Activated naive CD8-positive, alpha-beta T cell treated with anti-CD3 and anti-CD28 coated beads, Interleukin-2, amount 50 U/mL, for 24 hours (primary cell): ENCODE data around the gene AFF3.
"Not testable (repeated sequence)": the region's sequence is repeated elsewhere in the genome, so short reads cannot be mapped to it uniquely, and the experiment has no call there.

Experiments used
- ATAC-seq: fragments of 150-1000 bp; cut with Tn5 transposase; one replicate; pipeline ENCODE4 v1.10.0; 2021
- DNase-seq: peaks from one replicate; pipeline ENCODE4 v3.0.0; 2021
- H3K27ac Mint-ChIP-seq: one replicate; pipeline ENCODE4 v1.8.0; 2021; ENCODE audit warnings: mild to moderate bottlenecking, mixed read lengths
- H3K27me3 Mint-ChIP-seq: one replicate; pipeline ENCODE4 v1.8.0; 2021; ENCODE audit warnings: mixed read lengths
- H3K36me3 Mint-ChIP-seq: one replicate; pipeline ENCODE4 v1.8.0; 2021; ENCODE audit warnings: low read depth, mixed read lengths
- H3K4me1 Mint-ChIP-seq: one replicate; pipeline ENCODE4 v1.8.0; 2021; ENCODE audit warnings: mixed read lengths
- H3K4me3 Mint-ChIP-seq: one replicate; pipeline ENCODE4 v1.8.0; 2021; ENCODE audit warnings: mild to moderate bottlenecking, moderate library complexity, mixed read lengths
- H3K9me3 Mint-ChIP-seq: one replicate; pipeline ENCODE4 v1.8.0; 2021; ENCODE audit warnings: mixed read lengths

Gene AFF3

DNA sequence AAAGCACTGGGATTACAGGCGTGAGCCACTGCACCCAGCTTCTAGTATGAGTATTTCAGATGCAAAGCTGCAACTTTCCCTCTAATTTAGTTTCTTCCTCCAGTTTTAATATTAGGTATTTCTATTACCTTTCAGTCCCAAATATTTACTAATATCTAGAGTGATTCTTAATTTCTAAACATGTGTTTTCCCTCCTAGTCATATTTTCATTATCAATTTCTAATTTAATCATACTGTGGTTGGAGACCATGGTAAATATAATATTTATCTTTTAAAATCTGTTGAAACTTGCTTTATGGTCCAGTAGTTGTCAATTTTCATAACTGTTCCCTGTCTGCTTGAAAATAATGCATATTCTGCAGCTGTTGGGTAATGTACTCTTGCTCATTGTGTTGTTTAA, 406.6 kb downstream of the AFF3 start:
- Mint-ChIP-seq H3K4me1 (no peaks in the 10 kb centered on the region), H3K9me3 (no peaks in the 10 kb centered on the region), H3K36me3 (no peaks in the 10 kb centered on the region), H3K27ac (no peak overlapping the region), H3K4me3 (no peak overlapping the region), H3K27me3 (peaks cover 2% of the 10 kb centered on the region)
- ATAC-seq = no peak
- DNase-seq = no peak

DNA sequence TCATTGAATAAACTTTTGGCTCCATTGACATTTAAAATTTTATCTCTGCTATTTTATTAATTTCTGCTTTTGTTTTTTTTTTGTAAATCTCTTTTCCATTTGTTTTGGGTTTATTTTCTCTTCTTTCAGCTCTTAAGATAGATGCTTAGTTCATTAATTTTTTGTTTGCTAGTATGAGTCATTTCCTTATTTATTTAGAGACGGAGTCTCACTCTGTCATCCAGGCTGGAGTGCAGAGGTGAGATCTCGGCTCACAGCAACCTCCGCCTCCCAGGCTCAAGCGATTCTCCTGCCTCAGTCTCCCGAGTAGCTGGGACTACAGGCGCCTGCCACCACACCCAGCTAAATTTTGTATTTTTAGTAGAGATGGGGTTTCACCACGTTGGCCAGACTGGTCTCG, 407.1 kb downstream of the AFF3 start:
- H3K9me3 Mint-ChIP-seq, H3K27ac Mint-ChIP-seq, H3K4me3 Mint-ChIP-seq, DNase-seq, H3K36me3 Mint-ChIP-seq, H3K4me1 Mint-ChIP-seq, ATAC-seq, H3K27me3 Mint-ChIP-seq: not testable (repeated sequence)

DNA sequence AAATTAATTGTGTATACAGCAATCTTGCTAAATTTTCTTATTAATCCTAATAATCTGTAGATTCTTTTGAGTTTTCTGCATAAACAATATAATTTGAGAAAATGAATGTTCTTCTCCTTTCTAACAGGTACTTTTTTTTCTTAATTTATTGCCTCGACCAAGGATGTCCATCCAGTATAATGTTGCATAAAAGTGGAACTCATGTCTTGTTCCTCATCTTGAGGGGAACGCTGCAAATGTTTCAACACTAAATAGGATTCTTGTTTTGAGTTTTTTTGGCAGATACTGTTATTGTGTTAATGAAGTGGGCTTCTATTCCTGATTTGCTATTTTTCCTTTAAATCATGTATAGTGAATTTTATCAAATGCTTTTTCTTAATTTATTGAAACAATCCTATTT, 408.2 kb downstream of the AFF3 start:
- Mint-ChIP-seq H3K36me3 (no peaks in the 10 kb centered on the region), H3K4me3 (no peak overlapping the region), H3K9me3 (no peaks in the 10 kb centered on the region), H3K27me3 (peaks cover 2% of the 10 kb centered on the region), H3K27ac (no peak overlapping the region), H3K4me1 (no peaks in the 10 kb centered on the region)
- ATAC-seq (no peak), DNase-seq (no peak)

DNA sequence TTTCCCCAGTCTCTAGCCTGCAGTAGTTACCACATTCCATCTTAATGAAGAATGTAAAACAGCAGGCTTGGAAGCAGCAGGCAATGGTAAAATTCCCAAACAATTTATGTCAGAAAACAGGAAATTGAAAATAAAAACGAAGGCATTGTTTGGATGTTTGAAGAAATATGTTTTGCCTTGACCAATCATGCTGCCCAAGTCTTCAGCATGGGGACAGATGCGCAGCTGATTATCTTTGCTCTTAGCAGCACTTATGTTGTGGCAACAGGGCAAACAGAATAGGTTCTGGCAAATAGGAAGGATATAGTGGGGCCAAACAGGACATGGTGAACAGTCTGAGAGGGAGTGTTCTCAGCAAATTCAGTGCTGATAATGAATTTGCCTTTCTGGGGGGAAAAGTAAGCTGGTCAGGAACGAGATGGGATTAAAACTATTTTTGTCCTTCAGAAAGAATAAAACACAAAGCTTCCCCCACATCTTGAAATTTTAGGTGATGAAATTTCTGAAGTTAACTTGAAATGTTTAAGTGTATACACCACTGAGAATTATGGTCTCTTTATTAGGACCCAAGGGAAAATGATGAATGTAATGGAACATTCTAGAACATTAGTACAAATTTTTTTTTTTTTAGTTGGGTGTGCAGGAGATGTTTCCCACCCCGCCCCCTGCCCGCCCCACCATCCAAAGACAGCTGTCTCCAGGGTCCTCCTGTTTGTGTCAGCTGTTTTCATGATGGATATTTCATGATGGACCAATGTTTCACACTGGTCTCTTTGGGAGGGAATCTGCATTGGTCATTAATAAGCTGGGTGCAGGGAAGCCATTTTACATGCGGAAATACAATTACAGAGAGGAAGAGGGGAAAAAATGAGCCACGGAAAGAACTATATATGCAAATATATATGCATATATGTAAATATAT, 413.0 kb downstream of the AFF3 start:
- ATAC-seq (no peak), DNase-seq (no peak)
- Mint-ChIP-seq H3K4me1 (no peaks in the 10 kb centered on the region), H3K9me3 (no peaks in the 10 kb centered on the region), H3K36me3 (no peaks in the 10 kb centered on the region), H3K4me3 (no peak overlapping the region), H3K27me3 (no peaks in the 10 kb centered on the region), H3K27ac (no peak overlapping the region)

DNA sequence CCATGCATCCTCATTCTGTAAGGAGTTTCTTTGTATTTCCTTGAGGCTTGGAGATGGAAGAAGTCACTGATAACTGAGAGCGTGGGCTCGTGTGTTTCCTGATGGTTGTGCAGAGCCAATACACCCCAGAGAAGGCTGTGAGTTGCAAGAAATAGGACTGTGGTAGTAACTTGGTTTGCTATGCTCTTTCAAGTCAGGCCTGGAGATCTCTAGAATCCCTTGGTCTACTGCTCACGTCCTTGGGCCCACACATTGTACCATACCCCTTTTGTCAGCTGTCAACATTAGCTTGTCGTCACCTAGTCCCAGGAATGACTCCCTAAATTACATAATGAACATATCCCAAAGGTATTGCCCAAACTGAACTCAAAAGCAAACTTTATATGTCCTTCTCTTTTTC, 414.2 kb downstream of the AFF3 start:
- no peak overlapping the region for H3K27ac Mint-ChIP-seq
- no peaks in the 10 kb centered on the region for H3K27me3 Mint-ChIP-seq
- H3K36me3 Mint-ChIP-seq = peaks cover 4% of the 10 kb centered on the region
- no peaks in the 10 kb centered on the region for H3K4me1 Mint-ChIP-seq
- ATAC-seq (no peak), DNase-seq (no peak)
- H3K4me3 Mint-ChIP-seq = no peak overlapping the region
- H3K9me3 Mint-ChIP-seq = peaks cover 6% of the 10 kb centered on the region

DNA sequence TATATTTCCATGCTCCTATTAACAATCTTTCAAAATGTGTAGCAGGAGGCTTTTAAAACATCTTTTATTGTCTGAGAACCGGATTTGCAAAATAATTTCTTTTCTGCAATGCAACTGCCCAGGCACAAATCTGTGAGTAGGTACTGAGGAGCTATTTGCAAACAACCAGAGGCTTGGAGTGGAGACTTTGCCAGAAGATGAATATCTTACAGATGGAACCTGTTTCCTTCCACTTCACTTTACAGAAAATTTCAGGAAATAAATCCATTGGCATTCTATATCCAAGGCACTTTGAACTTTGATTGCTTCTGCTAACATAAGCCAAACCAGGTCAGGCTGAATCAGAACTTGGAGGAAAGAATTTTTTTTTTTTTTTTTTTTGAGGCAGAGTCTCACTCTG, 415.2 kb downstream of the AFF3 start:
- ATAC-seq (no peak), DNase-seq (no peak)
- H3K36me3 Mint-ChIP-seq = peaks cover 4% of the 10 kb centered on the region
- no peaks in the 10 kb centered on the region for H3K27me3 Mint-ChIP-seq
- no peak overlapping the region for H3K4me3 Mint-ChIP-seq
- no peaks in the 10 kb centered on the region for H3K4me1 Mint-ChIP-seq
- no peak overlapping the region for H3K27ac Mint-ChIP-seq
- H3K9me3 Mint-ChIP-seq = peaks cover 11% of the 10 kb centered on the region

DNA sequence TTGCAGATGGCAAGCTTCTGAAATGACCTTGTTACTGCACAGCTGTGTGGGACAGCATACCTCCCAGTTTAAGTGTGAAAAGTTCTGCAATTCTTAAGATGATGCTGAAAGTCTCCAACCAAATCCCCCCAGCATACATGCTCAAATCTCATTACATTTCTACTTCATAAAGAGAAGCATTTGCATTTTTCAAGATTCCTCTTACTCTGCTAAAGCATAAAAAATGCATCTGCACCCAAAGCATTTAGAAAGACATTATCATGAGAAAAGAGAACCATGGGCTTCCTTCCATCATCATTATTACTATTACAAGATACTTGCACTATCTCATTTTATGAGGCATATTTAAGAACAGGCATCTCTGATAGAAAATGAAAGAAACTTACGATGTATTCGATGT, 415.7 kb downstream of the AFF3 start:
- H3K36me3 Mint-ChIP-seq = peaks cover 8% of the 10 kb centered on the region
- DNase-seq (no peak), ATAC-seq (no peak)
- peaks cover 16% of the 10 kb centered on the region for H3K9me3 Mint-ChIP-seq
- H3K27me3 Mint-ChIP-seq = no peaks in the 10 kb centered on the region
- no peak overlapping the region for H3K4me3 Mint-ChIP-seq
- no peak overlapping the region for H3K27ac Mint-ChIP-seq
- no peaks in the 10 kb centered on the region for H3K4me1 Mint-ChIP-seq

DNA sequence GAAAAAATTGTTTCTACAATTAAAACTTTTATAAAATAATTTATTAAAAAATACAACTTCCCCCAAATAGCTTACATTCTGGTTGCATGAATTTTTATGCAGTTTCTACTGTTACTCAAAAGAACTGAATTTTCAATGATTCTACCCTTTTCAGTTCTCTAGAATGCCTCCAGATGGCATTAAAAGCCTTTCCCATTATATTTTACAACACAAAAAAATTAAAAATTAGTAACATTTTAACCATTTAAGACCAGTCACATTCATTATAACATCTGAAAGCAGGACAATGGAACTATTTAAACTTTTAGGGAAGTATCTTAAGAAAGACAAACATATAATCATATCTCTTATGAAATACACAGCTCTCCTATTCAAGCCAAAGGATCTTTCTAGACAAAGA, 416.6 kb downstream of the AFF3 start:
- Mint-ChIP-seq H3K4me3 (no peak overlapping the region), H3K27me3 (no peaks in the 10 kb centered on the region), H3K4me1 (no peaks in the 10 kb centered on the region), H3K27ac (no peak overlapping the region), H3K9me3 (peaks cover 19% of the 10 kb centered on the region), H3K36me3 (peaks cover 11% of the 10 kb centered on the region)
- DNase-seq = no peak
- ATAC-seq = no peak

DNA sequence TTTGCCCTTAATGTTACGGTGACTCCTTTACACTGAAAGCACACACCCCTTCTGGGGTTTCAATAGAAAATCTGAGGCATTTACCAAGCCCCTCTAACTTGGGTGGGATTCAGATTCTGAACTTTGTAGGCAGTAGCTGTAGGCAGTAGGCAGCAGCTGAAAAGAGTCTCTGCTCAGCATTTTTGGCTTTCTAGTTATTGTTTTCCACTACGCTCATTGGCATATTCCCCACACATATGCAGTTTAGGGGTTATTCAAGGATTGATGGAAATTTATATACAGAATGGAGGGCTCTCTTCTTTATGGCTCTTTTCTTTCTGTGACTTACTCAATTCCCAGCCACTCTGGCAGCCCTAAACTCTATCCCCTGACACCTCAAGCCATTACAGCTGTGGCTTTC, 419.9 kb downstream of the AFF3 start:
- H3K4me1 Mint-ChIP-seq = no peaks in the 10 kb centered on the region
- no peak for DNase-seq
- H3K36me3 Mint-ChIP-seq = peaks cover 11% of the 10 kb centered on the region
- no peak for ATAC-seq
- H3K4me3 Mint-ChIP-seq = no peak overlapping the region
- no peak overlapping the region for H3K27ac Mint-ChIP-seq
- no peaks in the 10 kb centered on the region for H3K27me3 Mint-ChIP-seq
- peaks cover 19% of the 10 kb centered on the region for H3K9me3 Mint-ChIP-seq

DNA sequence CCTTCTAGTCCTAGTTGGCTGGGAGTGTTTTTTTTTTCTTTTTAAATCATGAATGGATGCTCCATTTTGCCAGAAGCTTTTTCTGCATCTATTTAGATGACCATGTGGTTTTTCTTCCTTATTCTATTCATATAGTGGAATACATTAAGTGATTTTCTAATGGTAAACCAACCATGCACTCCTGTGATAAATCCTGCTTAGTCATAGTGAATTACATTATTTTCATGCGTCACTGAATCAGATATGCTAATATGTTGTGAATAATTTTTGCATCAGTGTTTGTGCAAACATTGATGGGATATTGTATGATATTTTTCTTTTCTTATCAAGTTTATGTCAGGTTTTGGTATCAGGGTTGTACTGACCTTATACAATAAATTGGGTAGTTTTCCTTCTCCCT, 423.3 kb downstream of the AFF3 start:
- no peak for ATAC-seq
- H3K27me3 Mint-ChIP-seq = no peaks in the 10 kb centered on the region
- H3K36me3 Mint-ChIP-seq = peaks cover 11% of the 10 kb centered on the region
- DNase-seq = no peak
- H3K4me1 Mint-ChIP-seq = no peaks in the 10 kb centered on the region
- peaks cover 19% of the 10 kb centered on the region for H3K9me3 Mint-ChIP-seq
- H3K4me3 Mint-ChIP-seq = no peak overlapping the region
- H3K27ac Mint-ChIP-seq = no peak overlapping the region

DNA sequence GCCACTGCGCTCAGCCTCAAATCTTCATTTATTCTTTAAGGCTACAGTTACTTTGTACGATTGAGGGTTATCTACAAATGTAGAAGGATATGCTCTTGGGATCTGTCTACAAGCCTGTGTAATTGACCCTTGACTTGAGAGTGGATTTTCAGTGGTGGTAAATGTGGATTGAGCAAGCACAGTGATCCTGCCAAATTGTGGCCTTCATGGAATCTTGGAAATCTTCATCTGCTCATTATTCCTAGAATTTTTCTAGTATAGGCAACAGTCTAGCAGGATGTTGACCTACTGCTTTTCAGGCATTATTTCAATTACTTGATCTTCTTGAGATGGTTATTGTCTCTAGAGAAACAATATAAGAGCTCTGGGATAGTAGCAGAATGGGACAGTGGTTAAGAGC, 426.4 kb downstream of the AFF3 start:
- no peaks in the 10 kb centered on the region for H3K4me1 Mint-ChIP-seq
- ATAC-seq = no peak
- no peaks in the 10 kb centered on the region for H3K27me3 Mint-ChIP-seq
- no peak overlapping the region for H3K27ac Mint-ChIP-seq
- no peak overlapping the region for H3K4me3 Mint-ChIP-seq
- no peaks in the 10 kb centered on the region for H3K9me3 Mint-ChIP-seq
- no peaks in the 10 kb centered on the region for H3K36me3 Mint-ChIP-seq
- no peak for DNase-seq

DNA sequence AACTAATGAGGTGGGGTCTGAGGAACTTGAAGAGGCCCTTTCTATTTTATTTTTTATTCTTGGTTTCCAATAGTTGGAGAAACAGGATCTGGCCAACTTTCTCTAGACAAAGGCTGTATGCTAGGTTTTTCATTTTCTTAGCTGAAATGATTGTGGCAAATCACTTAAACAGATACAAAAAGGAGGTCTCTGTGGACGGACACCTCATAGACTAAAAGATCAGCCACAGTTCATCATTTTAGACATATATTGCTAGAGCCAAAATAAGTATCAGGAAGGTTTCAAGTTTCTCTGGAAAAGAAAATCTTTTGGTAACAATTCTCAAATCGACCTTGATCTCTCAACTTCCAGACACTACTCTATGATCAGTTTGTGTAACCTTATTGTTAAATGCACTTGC, 428.0 kb downstream of the AFF3 start:
- ATAC-seq (no peak), DNase-seq (no peak)
- no peak overlapping the region for H3K4me3 Mint-ChIP-seq

DNA sequence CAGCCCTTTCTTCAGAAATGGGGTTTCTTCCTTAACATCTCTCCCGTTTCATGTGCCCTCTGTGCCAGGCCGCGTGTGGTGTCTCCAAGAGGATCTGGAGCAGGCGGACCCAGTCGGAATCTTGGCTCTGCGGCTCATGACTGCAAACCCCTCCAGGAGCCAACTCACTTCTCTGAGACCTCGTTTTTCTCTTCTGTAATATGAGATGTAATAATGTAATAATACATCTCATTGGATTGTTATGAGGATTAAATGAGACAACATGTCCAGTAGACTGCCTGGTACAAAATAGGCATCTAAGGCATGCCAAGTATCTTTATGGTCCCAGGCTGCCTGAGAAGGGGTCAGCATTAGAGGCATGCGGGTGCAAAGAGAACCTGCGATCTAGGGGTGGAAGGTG, 431.2 kb downstream of the AFF3 start:
- Mint-ChIP-seq H3K36me3 (no peaks in the 10 kb centered on the region), H3K4me1 (no peaks in the 10 kb centered on the region), H3K9me3 (no peaks in the 10 kb centered on the region), H3K4me3 (no peak overlapping the region), H3K27me3 (no peaks in the 10 kb centered on the region), H3K27ac (no peak overlapping the region)
- DNase-seq (no peak), ATAC-seq (no peak)

More for the DNA sequence above, 428.0 kb downstream of the AFF3 start:
- Mint-ChIP-seq H3K9me3 (no peaks in the 10 kb centered on the region), H3K27ac (no peak overlapping the region), H3K4me1 (no peaks in the 10 kb centered on the region), H3K27me3 (no peaks in the 10 kb centered on the region), H3K36me3 (no peaks in the 10 kb centered on the region)

DNA sequence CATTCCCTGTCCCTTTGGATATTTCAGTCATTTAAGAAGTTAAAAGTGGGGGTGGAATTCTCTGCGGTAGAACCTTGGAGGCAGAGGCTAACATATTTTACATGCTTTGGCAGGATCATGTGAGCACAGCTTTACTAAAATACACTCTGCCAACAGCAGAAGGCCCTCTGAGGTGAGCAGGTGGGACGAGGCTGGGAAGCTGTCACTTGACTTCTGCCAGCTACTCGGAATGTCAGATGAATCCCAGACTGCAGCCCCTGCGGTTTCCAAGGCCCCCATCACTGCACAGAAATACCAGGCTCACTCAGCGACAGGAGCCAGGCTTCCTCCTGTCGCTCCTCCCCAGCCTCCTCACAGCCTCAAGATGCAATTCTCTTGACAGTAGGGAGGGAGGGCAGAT, 431.7 kb downstream of the AFF3 start:
- Mint-ChIP-seq H3K4me1 (no peaks in the 10 kb centered on the region), H3K36me3 (no peaks in the 10 kb centered on the region), H3K27ac (no peak overlapping the region), H3K4me3 (no peak overlapping the region), H3K9me3 (no peaks in the 10 kb centered on the region), H3K27me3 (no peaks in the 10 kb centered on the region)
- DNase-seq (no peak), ATAC-seq (no peak)

DNA sequence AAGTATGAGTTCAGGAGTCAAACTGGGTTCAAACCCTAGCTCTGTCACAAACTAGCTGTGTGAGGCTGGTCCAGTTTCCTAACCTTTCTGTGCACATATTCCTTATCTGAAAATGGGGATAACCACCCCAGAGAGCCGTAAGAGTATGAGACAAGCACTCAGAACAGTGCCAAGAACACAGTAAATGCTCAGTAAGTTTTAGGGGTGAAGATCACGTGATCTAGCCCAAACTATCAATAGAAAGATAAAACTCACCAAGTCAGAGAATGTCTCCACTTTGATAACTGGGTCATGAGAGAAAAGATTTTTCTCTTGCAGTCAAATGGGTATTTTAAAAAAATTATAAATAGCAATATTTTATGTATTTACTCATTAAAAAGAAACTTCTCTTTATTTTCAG, 433.2 kb downstream of the AFF3 start:
- no peak overlapping the region for H3K27ac Mint-ChIP-seq
- H3K4me3 Mint-ChIP-seq = no peak overlapping the region
- DNase-seq = no peak
- no peaks in the 10 kb centered on the region for H3K4me1 Mint-ChIP-seq
- H3K27me3 Mint-ChIP-seq = no peaks in the 10 kb centered on the region
- H3K36me3 Mint-ChIP-seq = no peaks in the 10 kb centered on the region
- H3K9me3 Mint-ChIP-seq = no peaks in the 10 kb centered on the region
- ATAC-seq = no peak

DNA sequence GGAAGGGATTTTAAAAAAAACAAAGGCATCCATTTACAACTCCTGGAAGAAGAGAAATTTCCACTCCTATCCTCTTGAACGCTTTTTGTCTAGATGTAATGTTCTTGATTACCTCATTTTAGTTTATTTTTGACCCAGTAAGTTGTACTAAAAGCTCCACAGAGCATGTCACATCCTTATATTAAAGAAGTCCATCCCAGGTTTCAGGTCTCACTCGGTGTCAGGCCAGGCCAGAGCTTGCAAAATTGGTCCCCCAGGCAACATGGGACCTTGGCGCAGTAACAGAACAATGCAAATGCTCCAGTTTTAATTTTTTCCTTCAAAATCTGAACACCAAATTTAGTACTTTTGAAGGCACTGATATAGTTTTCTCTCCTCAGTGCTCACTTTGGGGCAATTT, 434.2 kb downstream of the AFF3 start:
- Mint-ChIP-seq H3K27ac (no peak overlapping the region), H3K4me1 (no peaks in the 10 kb centered on the region), H3K4me3 (no peak overlapping the region), H3K36me3 (no peaks in the 10 kb centered on the region), H3K27me3 (no peaks in the 10 kb centered on the region), H3K9me3 (no peaks in the 10 kb centered on the region)
- no peak for DNase-seq
- ATAC-seq = no peak
